PC-3 (cell line): ENCODE data around the gene TNFRSF12A. TPM values are rescaled to one million over a fixed set of nuclear protein-coding genes. Genes with fewer than 3 reads are reported as not detected.

ENCODE experiments used
- ATAC-seq: fragments of 200-7000 bp; cut with Tn5 transposase; 2 replicates; pipeline ENCODE4 v1.9.1; 2020; ENCODE audit warnings: mild to moderate bottlenecking, moderate library complexity
- BruUV-seq: library from RNA; stranded (reverse); fragments of 400-500 nt; replicated peaks from 2 replicates; lab custom pipeline; 2021; lab: Mats Ljungman, UMichigan
- CTCF ChIA-PET: fragments of 300-600 bp; sonication (Branson Sonifier 250); formaldehyde crosslinking; loops from one replicate; lab custom pipeline; 2022; ENCODE audit warnings: antibody characterized with exemption; lab: Charles Lee
- POLR2A ChIA-PET: fragments of 300-600 bp; sonication (Branson Sonifier 250); formaldehyde crosslinking; loops from one replicate; lab custom pipeline; 2022; ENCODE audit warnings: antibody characterized with exemption; ENCODE audit not compliant: unreplicated experiment; lab: Charles Lee
- DNase-seq: peaks from one replicate; pipeline ENCODE4 v3.0.0-alpha.2; 2015
- H2AFZ ChIP-seq: fragments of 300-600 bp; sonication (generic); 2 replicates; pipeline ENCODE4 v1.6.0; 2016; ENCODE audit warnings: antibody characterized with exemption, low read length
- H3F3A ChIP-seq: fragments of 300-600 bp; sonication (generic); one replicate; pipeline ENCODE4 v1.6.0; 2017; ENCODE audit warnings: antibody characterized with exemption, low read length, control low read depth, mild to moderate bottlenecking; ENCODE audit not compliant: unreplicated experiment
- H3K27ac ChIP-seq: fragments of 300-600 bp; sonication (generic); 2 replicates; pipeline ENCODE4 v1.5.1; 2016; ENCODE audit warnings: mild to moderate bottlenecking, low read length
- H3K27me3 ChIP-seq: fragments of 300-600 bp; sonication (generic); 2 replicates; pipeline ENCODE4 v1.6.1; 2016; ENCODE audit warnings: low read length, mixed read lengths
- H3K36me3 ChIP-seq: fragments of 300-600 bp; sonication (generic); 2 replicates; pipeline ENCODE4 v1.6.1; 2016; ENCODE audit warnings: low read depth, mixed run types, low read length, mixed read lengths
- H3K4me1 ChIP-seq: fragments of 300-600 bp; sonication (generic); 2 replicates; pipeline ENCODE4 v1.5.1; 2016; ENCODE audit warnings: low read length; ENCODE audit not compliant: insufficient read depth
- H3K4me2 ChIP-seq: fragments of 300-600 bp; sonication (generic); 2 replicates; pipeline ENCODE4 v1.6.0; 2016; ENCODE audit warnings: low read length
- H3K4me3 ChIP-seq: fragments of 300-600 bp; sonication (generic); 2 replicates; pipeline ENCODE4 v1.5.1; 2016; ENCODE audit warnings: mild to moderate bottlenecking, low read length, mixed read lengths
- H3K79me2 ChIP-seq: fragments of 300-600 bp; sonication (generic); 2 replicates; pipeline ENCODE4 v1.6.1; 2017; ENCODE audit warnings: low read length, mixed read lengths
- H3K9ac ChIP-seq: fragments of 300-600 bp; sonication (generic); 2 replicates; pipeline ENCODE4 v1.6.0; 2016; ENCODE audit warnings: mild to moderate bottlenecking, low read length
- H3K9me2 ChIP-seq: fragments of 300-600 bp; sonication (generic); replicated peaks from 2 replicates; pipeline ENCODE4 v1.6.1; 2016; ENCODE audit warnings: mixed run types, low read length, mixed read lengths
- H3K9me3 ChIP-seq: fragments of 300-600 bp; sonication (generic); 2 replicates; pipeline ENCODE4 v1.6.1; 2016; ENCODE audit warnings: low read length, mixed read lengths
- H4K20me1 ChIP-seq: fragments of 300-600 bp; sonication (generic); 2 replicates; pipeline ENCODE4 v1.6.1; 2016; ENCODE audit warnings: low read length, mixed read lengths
- CTCF ChIP-seq: fragments of 300-600 bp; sonication (generic); conservative IDR thresholded peaks from 2 replicates; pipeline ENCODE4 v1.5.1; 2017; ENCODE audit warnings: antibody characterized with exemption, low read depth, mild to moderate bottlenecking, low read length
- EZH2 ChIP-seq: fragments of 300-600 bp; sonication (generic); IDR thresholded peaks from one replicate; pipeline ENCODE4 v1.6.1; 2017; ENCODE audit warnings: antibody characterized with exemption, mild to moderate bottlenecking, low read length; ENCODE audit not compliant: unreplicated experiment
- EZH2phosphoT487 ChIP-seq: fragments of 300-600 bp; sonication (generic); IDR thresholded peaks from 2 replicates; pipeline ENCODE4 v1.6.1; 2018; ENCODE audit warnings: mild to moderate bottlenecking, antibody characterized with exemption, low read length, borderline replicate concordance
- intact Hi-C: fragments of 100-400 bp; cut with micrococcal nuclease; formaldehyde crosslinking; loops from 2 replicates; pipeline ENCODE4 v1.9.0; 2023
- total RNA-seq: library from RNA; depleted of rRNA; stranded (reverse); fragments of >200 nt; gene quantifications from 2 replicates; pipeline ENCODE4 v1.2.3, GENCODE V29; 2014

The TNFRSF12A gene
- total RNA-seq, 1 experiment from 2014 or later = 713 TPM

DNA sequence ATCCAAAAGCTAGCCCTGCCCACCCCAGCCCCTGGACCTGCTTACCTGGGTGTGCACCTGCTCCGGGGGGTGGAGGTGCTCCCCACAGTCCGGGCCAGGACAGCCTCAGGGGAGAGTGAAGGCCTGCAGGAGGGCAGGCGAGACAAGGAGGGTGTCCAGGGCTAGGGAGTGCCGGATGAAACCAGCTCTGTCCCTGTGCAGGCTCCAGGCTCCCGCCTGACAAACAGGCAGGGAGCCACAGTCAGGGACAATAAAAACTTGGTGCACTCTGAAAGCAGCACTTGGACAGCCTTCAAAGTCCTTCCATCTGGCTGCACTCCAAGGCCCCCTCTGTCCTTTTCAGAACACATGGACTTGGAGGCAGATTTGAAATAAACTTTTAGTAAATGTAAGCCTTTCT is 47.1 kb upstream of the TNFRSF12A start:
- ChIA-PET CTCF (no interaction called here), POLR2A (no interaction called here)
- DNase-seq (no peak), ATAC-seq (no peak)
- no peak overlapping the region for H2AFZ ChIP-seq
- H3K27ac ChIP-seq = no peak overlapping the region
- H3K79me2 ChIP-seq = peaks cover 24% of the 10 kb centered on the region
- H3K9me2 ChIP-seq = no peaks in the 10 kb centered on the region
- no peak for TF ChIP-seq CTCF
- TF ChIP-seq EZH2 = no peak
- no peak for TF ChIP-seq EZH2phosphoT487
- peaks cover 12% of the 10 kb centered on the region for H4K20me1 ChIP-seq
- H3K4me1 ChIP-seq = peaks cover 25% of the 10 kb centered on the region
- H3K4me3 ChIP-seq = no peak overlapping the region
- H3K4me2 ChIP-seq = no peak overlapping the region
- no TSS peak for BruUV-seq
- no peaks in the 10 kb centered on the region for H3K9me3 ChIP-seq
- intact Hi-C loops = no loop called here
- H3K36me3 ChIP-seq = peaks cover 6% of the 10 kb centered on the region; the same call in 1 of the 2 replicates
- no peak overlapping the region for H3K9ac ChIP-seq
- no peaks in the 10 kb centered on the region for H3F3A ChIP-seq
- H3K27me3 ChIP-seq = no peaks in the 10 kb centered on the region

DNA sequence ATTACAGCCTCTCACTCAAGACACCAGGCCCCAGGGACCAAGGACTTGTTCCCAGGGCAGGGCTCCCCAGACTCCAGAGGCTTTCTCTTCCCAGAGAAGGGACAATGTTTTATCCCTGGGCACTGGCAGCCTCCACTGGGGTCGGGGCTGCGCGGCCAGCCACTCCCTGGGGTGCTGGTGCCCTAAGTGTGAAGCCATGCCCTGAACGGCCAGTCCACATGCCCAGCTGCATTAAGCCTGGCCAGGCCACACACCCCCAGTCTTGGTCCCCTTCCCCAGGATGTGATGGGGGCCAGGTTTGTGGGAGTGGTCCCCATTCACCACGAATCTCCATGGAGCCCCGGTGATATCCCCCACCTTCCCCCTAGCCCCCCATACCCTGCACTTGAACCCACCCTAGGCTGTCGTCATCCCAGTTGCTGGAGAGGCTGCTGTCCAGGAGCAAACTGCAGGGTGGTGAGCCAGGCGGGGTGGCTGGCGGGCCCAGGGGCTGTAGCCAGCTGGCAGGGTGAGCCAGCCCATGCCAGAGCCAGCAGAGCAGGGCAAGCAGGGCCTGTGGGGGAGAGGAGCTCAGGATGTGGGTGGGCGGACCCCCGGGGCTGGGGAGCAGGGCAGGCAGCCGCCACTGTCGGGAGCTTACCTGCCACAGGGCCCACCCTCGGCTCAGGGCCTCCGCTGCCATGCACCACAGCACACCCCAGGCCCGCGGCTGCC is 46.4 kb upstream of the TNFRSF12A start:
- Histone ChIP-seq H3K9me3 (no peaks in the 10 kb centered on the region), H4K20me1 (peaks cover 12% of the 10 kb centered on the region), H3K27me3 (no peaks in the 10 kb centered on the region), H3K9ac (no peak overlapping the region), H3K4me3 (no peak overlapping the region), H3F3A (no peaks in the 10 kb centered on the region), H3K27ac (no peak overlapping the region), H3K79me2 (peaks cover 29% of the 10 kb centered on the region), H3K4me1 (peaks cover 22% of the 10 kb centered on the region), H2AFZ (no peak overlapping the region), H3K36me3 (peaks cover 6% of the 10 kb centered on the region; the same call in 1 of the 2 replicates), H3K9me2 (no peaks in the 10 kb centered on the region), H3K4me2 (no peak overlapping the region)
- ATAC-seq (no peak), DNase-seq (no peak)
- TF ChIP-seq EZH2phosphoT487 (no peak), CTCF (no peak), EZH2 (no peak)
- no TSS peak for BruUV-seq
- ChIA-PET CTCF (no interaction called here), POLR2A (no interaction called here)
- intact Hi-C loops = no loop called here
